Stimulated activated CD4-positive, alpha-beta T cell treated with anti-CD3 and anti-CD28 coated beads, Interleukin-15, amount 100 ng/mL, for 48 hours (primary cell): ENCODE measurements around the gene KCTD19.

Experiments
- DNase-seq, 2 donors: peaks; one replicate each; pipeline ENCODE4 v3.0.0-alpha.2; 2020; ENCODE audit warnings: low read depth in 2 of 2

KCTD19 gene

DNA sequence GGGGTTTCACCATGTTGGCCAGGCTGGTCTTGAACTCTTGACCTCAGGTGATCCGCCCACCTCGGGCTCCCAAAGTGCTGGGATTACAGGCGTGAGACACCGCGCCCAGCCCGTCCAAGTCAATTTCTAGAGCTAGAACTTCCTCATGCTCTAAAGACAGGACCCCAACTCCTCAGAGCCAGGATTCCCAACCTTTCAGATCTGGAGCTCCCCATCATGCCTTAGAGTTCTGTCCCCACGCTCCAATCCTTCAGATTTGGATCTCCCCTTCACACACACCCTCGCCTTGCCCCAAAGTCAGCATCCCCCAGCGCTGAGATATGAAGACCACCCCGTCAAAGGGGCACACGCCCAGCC is 448 bp downstream of the KCTD19 start:
- DNase-seq: no peak

DNA sequence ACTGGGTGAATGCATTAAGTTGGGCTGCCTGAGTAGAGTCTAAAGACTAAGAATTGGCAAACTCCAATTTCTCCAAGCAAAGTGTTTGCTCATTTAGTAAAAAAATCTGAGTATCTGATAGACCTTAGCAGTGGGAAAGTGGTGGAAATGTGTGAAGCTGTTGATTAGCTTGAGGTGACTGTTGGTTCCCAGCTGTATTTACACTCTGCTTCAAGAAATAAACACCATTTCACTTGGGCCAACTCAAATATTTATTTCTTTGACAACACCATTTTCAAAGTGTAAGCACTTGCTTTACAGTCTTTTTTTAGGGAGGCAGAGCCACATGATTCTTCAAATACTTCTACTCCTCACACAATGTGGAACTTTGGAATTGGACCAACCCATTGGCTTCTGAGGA is 8.7 kb downstream of the KCTD19 start:
- DNase-seq: no peak

DNA sequence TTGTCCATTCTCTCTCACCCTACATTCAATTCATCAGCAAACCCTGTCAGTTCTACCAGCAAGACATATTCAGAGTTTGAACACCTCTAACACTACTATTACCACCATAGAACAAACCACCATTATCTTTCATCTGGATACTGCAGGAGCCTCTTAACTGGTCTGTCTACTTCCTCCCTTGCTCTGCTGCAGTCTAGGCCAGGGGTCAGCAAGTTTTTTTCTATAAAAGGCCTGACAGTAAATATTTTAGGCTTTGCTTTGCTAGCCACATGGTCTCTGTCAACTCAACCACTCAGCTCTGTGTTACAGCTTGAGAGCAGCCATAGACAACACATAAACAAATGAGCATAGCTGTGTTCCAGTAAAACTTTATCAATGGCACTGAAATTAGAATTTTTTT is 13.8 kb downstream of the KCTD19 start:
- DNase-seq: no peak

DNA sequence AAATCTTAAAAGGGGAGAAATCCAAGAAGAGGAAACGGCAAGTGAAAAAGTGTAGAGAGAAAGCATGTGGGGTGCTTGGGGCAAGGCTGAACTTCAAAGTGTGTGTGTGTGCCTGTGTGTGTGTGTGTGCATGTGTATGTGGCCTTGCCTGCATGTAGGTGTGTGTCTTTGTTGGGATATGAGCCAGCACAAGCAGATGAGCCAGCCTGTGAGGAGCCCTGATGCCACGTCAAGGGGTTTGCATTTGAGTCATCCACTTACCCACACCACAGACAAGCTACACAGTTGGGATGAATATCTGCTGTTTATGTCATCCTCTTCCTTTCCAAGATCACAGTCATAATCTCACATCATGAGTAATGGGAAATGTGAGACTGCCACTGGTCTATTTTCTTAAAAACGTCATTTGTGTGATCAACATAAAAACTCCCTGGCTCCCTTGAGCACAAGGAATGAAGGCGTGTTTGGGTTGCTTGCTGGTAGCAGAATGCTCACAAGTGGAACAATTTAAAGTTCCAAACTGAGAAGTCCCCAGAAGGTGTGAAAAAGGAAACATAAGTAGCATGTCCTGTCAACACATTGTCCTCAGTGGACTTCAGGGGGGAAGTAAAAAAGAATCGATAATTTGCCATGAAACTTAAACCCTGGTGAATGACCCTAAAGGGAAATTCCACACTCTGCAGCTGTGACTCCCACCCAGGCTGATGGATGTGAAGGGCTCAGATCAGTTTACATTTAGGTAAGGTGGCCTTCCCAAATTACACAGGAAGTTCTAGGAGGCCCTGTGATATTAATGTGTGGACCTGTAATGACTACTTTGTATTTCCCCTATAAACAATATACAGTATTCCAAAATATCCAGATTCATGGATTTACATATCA is 14.7 kb downstream of the KCTD19 start:
- DNase-seq: peak; percentile 85 to 92

DNA sequence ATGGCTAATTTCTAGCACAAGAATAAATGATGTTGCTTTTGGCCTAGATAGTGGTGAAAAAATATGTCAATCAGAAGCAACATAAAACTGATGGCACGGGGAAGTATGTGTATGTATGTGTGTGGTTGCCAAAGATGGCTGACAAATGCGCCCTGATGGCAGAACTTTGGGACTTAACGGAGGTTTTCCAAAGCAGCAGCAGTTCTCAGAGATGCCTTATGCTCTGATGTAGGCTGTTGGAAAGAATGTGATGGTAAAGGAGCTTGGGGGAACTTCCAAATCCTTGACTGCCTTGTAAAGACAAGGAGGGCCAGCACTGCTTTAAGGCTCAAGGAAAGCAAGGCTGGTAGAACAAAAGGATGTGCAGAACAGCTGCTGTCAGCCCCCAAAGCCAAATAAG is 16.0 kb downstream of the KCTD19 start:
- no peak for DNase-seq

DNA sequence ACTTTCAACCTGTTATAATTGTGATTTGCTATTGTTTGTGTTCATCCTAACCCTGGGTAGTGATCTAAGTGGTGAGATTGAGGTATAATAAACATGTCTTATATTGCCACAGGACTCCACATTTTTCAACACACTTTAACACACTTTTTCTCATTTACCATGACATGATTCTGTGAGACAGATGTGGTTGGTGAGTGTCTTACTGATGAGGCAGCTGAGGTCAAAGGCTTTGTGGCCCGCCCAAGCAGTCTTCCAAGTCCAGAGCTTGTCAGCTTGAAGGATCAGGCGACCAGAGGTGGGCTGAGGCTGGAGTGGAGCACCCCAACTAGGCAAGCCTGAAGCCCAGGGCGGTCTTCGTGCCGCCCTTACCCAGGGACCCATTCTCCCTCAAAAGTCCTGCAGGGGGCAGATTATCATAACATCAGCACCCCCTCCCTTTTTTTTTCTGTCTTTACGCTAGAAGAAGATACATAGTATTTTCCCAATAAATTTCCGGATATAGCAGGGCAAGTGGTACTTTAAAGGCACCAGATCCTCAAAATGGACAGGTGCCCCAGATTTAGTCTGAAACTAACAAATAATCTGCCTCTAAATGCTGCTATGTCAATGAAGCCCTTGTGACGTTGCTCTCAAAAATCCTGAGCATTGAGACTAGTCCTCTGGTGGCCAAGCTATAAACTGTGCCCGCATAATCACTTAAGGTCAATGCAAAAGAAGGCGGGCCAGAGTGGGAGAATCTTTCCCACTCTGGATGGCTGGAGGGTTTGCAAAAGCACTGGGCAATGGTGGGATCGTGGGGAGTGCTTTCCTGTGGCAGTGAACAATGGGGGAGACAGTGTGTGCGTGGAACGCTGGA is 21.1 kb downstream of the KCTD19 start:
- DNase-seq: no peak

DNA sequence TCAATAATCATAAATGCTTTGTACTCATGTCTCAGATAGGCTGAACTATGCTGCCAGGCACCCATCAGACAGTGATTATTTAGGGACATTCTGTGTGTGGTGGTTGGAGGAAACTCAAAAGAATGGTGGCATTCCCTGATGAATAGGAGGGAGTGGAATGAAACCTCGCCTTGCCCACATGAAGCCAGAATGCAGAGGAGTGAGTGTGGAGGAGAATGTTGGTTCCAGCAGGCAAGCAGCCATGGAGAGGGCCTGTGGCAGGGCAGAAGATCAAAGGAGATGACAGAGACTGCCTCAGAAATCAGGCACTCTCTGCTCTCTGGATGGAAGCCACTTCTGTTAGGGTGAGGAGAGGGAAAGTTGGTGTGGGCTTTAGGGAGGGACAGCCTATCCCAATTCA is 22.5 kb downstream of the KCTD19 start:
- no peak for DNase-seq

DNA sequence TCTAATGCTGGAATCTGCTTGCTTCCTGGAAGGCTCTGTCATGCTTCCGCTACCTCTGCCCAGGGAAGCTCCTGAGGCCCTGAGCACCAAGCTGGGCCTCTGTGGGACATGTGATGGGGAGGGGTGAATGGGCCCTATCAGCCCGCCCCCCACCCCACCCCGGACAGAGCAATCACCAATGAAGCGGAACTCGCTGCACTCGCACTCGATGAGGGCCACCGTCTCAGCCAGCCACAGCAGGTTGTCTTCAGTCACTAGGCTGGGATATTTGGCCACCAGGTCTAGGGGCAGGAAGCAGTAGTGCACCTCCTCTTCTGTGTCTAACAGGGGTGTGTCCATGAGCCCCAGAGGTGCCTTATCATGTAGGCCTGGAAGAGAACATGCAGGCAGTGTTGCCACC is 23.6 kb downstream of the KCTD19 start:
- no peak for DNase-seq

DNA sequence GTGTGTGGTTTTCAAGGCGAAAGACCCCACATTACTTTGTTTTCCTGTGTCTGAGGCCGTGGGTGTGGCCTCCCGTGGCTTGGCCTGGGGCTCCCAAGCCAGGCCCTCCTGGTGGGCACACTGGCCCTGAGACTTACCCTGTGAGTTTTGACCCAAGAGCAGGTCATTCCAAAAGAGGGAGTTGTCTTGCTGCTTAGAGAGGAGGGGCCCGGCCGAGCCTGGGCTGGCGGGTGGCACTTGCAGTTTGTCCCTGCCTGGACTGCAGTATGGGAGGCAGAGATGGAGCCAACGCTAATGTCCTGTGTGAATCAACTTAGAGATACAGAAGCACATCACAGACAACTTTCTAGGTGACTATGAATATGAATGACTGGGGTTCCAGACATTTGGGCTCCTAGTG is 24.5 kb downstream of the KCTD19 start:
- DNase-seq: no peak

DNA sequence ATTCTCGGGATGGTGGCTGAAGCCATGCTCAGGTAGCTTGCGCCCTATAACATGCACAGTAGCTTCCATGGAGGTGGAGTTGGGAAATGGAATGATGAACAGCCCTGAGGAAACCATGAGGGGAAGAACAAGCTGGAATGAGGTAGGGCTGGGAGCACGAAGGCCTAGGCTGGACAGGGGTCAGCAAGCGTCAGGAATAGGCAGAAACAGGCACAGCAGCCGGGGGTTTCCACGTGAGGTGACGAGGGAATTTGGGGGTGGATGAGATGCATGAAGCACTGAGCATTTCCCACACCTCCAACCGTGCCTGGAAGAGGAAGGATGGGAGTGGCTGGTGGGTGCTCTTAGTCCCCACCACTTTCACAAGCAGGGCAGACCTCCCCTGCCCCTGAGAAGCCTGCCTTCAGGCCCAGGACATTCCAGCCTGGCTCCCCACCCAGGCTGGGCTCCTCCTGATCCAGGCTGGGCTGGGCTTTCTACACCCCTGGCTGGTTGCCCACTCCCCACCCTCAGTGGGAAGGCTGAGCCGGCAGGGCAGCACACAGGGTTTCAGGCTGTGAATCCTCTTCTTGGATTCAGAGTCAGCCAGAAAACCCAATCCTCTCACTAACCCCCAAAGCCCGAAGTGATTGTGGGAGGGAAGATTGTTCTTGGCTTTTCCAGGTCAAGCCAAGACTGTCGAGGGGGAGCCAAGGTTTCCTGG is 25.3 kb downstream of the KCTD19 start:
- DNase-seq: no peak

DNA sequence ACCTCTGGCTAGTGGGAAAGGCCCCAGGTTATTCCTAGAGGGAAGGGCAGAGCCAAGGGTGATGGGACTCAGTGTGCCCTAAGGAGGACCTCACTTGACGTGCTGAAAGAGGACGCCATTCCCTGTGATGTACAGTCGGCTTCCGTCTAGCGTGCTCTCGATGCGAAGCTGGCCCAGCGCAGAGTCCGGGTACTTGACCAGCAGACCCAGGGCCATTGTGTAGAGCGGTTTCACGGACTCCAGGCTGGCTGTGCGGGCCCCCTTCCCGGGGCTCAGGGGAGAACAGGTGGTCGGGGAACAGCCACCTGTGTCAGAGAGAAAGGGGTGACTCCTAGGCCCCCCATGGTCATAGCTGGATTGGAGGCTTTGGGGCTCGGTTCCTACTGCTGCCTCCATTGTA is 27.3 kb downstream of the KCTD19 start:
- DNase-seq: no peak

DNA sequence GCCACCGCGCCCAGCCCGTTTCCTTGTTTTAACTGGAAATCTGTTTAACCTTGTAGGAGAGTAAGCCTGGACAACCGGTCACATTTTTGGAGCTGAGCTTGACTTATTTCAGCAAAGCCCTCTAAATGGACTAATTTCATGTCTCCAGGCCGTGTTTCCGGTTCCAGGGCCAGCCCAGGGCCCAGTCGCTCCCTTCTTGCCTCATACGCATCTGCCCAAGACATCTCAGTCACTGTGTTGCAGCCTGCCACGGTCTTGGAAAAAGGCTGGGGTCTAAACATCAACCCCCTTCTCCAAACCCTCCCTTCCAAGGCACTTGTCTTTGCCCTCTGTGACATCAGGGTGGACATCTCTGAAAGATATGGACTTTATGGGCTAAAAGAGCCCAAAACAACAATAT is 28.3 kb downstream of the KCTD19 start:
- no peak for DNase-seq

DNA sequence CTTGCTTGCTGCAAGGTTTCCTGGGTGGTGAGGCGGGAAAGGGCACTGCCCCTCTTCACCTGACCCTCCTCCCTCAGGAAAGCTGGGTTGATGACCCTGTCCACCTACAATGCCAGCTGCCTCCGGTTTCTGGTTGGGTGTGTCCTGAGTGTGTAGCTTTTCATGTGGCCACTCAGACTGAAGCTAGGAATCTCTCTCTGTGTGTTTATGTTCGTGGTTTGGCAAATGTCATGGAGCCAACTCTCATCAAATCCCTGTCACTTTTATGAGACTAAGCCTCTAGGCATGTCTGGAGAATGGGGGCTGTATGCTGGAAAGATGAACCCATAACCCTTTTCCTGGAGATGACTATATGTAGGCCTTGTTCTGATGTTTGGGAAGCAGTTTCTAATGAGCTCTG is 30.1 kb downstream of the KCTD19 start:
- DNase-seq: no peak

DNA sequence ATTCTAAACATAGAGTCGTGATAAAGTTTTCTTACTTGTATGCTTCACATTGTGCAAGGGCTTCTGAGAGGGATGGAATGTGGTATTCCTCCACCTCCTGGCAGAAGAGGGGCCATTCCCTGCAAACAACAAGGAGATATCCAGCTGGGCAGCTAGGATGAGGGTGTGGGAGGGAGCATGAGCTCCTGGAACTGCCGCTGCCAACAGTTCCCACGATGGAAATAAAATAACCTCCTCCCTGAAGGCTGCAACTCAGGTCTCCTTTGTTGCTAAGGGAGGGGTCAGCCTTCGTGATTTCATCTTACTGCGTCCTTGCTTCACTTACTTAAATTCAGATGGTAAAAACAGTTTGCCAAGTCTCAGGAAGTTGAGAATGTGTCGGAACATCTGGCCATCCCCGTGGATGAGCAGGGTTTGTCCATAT is 31.6 kb downstream of the KCTD19 start:
- no peak for DNase-seq

DNA sequence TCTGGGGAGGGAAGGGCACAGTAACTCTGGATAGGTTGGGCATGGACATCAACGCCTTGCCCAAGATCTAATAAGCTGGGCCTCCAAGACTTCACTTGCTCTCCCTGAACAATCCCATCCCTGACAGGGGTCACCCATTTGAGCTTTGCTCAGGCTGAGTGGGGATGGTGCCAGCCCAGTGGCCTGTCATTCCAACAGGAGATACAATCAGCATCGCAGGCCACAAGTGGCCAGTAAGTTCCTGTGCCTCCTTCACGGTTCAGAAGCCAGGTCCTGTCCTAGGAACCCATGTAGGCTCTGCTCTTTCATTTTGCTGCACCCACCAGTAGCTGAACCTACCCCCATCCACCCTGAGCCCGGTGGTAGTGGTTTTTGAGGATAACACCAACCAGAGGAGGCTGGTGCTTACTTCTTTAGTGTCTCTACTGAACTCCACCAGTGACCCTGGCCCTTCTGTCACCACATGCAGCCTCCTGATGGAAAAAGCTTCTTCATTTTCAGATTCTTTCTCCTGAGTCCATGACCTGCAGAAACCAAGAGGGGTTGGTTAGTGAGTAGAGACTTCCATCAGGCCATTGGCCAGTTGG is 32.3 kb downstream of the KCTD19 start:
- DNase-seq: no peak

DNA sequence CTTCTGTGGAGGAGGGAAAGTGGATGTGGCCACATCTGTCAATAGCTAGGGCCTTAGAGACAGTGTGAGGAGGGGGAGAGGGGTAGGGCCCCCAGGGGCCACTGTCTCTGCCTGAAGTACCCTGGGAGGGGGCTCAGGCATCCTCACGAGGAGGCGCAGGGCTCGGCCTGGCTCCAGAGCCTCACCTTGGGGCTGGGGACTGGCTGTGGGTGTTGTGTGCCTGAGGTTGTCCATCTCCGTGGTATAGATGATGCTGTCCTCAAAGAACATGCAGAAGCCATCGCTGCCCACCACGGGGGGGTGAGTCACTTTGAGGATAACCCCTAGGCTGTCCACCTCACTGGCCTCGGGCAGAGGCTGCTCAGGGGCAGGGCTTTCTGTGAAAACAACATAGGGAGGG is 35.1 kb downstream of the KCTD19 start:
- no peak for DNase-seq

DNA sequence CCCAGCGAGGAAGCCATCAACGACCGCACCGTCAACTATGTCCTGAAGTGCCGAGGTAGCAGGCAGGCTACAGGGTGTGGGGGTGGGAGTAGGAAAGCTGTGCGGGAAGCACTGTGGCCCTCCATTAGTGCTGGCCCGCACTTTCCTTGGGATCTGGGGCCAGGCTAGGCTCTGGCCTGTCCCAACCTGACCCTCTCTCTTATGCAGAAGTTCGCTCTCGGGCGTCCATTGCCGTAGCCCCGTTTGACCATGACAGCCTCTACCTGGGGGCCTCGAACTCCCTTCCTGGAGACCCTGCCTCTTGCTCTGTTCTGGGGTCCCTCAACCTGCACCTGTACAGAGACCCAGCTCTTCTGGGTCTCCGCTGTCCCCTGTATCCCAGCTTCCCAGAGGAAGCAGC is 38.6 kb downstream of the KCTD19 start:
- DNase-seq: no peak

DNA sequence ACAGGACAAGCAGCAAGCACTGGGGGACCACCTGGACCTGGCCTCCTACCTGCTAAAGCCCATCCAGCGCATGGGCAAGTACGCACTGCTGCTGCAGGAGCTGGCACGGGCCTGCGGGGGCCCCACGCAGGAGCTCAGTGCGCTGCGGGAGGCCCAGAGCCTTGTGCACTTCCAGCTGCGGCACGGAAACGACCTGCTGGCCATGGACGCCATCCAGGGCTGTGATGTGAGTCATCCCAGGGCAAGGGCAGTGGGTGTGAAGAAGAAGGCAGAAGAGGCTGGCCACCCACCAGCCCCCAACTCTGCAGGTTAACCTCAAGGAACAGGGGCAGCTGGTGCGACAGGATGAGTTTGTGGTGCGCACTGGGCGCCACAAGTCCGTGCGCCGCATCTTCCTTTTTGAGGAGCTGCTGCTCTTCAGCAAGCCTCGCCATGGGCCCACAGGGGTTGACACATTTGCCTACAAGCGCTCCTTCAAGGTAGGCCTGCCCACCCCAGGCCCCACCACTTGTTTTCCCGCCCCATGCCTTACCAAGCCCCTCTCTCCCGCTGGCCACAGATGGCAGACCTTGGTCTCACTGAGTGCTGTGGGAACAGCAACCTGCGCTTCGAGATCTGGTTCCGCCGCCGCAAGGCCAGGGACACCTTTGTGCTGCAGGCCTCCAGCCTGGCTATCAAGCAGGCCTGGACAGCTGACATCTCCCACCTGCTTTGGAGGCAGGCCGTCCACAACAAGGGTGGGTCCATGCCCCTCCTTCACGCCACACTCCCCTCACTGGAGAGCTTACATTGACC is 39.9 kb downstream of the KCTD19 start:
- no peak for DNase-seq

DNA sequence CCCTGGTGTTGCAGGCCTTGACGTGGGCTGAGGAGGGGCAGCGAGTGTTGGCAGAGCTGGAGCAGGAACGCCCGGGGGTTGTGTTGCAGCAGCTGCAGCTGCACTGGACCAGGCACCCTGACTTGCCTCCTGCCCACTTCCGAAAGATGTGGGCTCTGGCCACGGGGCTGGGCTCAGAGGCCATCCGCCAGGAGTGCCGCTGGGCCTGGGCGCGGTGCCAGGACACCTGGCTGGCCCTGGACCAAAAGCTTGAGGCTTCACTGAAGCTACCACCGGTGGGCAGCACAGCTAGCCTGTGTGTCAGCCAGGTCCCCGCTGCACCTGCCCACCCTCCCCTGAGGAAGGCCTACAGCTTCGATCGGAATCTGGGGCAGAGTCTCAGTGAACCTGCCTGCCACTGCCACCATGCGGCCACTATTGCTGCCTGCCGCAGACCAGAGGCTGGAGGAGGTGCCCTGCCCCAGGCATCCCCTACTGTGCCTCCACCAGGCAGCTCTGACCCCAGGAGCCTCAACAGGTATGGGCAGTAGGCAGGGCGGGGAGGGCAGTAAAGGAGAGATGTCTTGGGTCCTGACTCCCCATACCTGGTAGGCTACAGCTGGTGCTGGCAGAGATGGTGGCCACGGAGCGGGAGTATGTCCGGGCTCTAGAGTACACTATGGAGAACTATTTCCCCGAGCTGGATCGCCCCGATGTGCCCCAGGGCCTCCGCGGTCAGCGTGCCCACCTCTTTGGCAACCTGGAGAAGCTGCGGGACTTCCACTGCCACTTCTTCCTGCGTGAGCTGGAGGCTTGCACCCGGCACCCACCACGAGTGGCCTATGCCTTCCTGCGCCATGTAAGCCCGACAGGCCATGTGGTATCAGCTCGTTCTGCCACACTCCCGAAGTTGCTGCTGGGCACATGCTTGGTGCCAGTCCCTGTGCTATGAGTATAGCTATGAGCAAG is 41.6 kb downstream of the KCTD19 start:
- DNase-seq: no peak
